Limb (tissue), 2 donors: ENCODE results near the gene MSANTD3.
"Not testable (repeated sequence)": the region's sequence is repeated elsewhere in the genome, so short reads cannot be mapped to it uniquely, and the experiment has no call there.

Experiments
- DNase-seq, 2 donors: peaks; one replicate each; pipeline ENCODE4 v3.0.0-alpha.2; 2016; ENCODE audit errors: extremely low spot score in 2 of 2

The MSANTD3 gene

GRCh38 chr9:100428871-100429654 lies 2.1 kb downstream of the MSANTD3 start:
- no peak for DNase-seq

GRCh38 chr9:100430286-100430940 lies 3.5 kb downstream of the MSANTD3 start:
- no peak for DNase-seq

- DNase-seq: no peak
Observed at GRCh38 chr9:100431886-100432285, 4.9 kb downstream of the MSANTD3 start.

- DNase-seq: no peak
Observed at GRCh38 chr9:100432736-100433135, 5.8 kb downstream of the MSANTD3 start.

GRCh38 chr9:100436571-100436970 lies 9.6 kb downstream of the MSANTD3 start:
- DNase-seq: no peak

GRCh38 chr9:100437860-100438805 lies 11.2 kb downstream of the MSANTD3 start:
- DNase-seq: peak; percentile 60 to 71

- no peak for DNase-seq
Observed at GRCh38 chr9:100440071-100440470, 13.1 kb downstream of the MSANTD3 start.

GRCh38 chr9:100440487-100440886 lies 13.5 kb downstream of the MSANTD3 start:
- DNase-seq: not testable (repeated sequence)

GRCh38 chr9:100441911-100442361 lies 15.0 kb downstream of the MSANTD3 start:
- peak; percentile 37 to 40 for DNase-seq

- no peak for DNase-seq
Observed at GRCh38 chr9:100443781-100444768, 17.1 kb downstream of the MSANTD3 start.

- no peak for DNase-seq
Observed at GRCh38 chr9:100445161-100445902, 18.4 kb downstream of the MSANTD3 start.

GRCh38 chr9:100445903-100446549 lies 19.1 kb downstream of the MSANTD3 start:
- no peak for DNase-seq

GRCh38 chr9:100447041-100447440 lies 20.1 kb downstream of the MSANTD3 start:
- no peak for DNase-seq

- DNase-seq: no peak
Observed at GRCh38 chr9:100448266-100448665, 21.3 kb downstream of the MSANTD3 start.

GRCh38 chr9:100449420-100449819 lies 22.5 kb downstream of the MSANTD3 start:
- DNase-seq: no peak

- no peak for DNase-seq
Observed at GRCh38 chr9:100452894-100453293, 26.0 kb downstream of the MSANTD3 start.

- no peak for DNase-seq
Observed at GRCh38 chr9:100455470-100455869, 28.5 kb downstream of the MSANTD3 start.

GRCh38 chr9:100457517-100457916 lies 30.6 kb downstream of the MSANTD3 start:
- DNase-seq: no peak

GRCh38 chr9:100459963-100460362 lies 33.0 kb downstream of the MSANTD3 start:
- DNase-seq: no peak
